GM12801 (cell line): ENCODE data around the gene DYNC1I1.

Experiments used
- TF ChIP-seq, protein P1 (sequence below): IDR thresholded peaks from one replicate; pipeline ENCODE4 v1.5.1; 2011; ENCODE audit warnings: control low read depth; ENCODE audit not compliant: insufficient read length; ENCODE audit errors: extremely low read depth

Gene DYNC1I1

GRCh38 chr7:95999481-95999880 lies 227.1 kb downstream of the DYNC1I1 start:
- TF ChIP-seq, protein P1, sequence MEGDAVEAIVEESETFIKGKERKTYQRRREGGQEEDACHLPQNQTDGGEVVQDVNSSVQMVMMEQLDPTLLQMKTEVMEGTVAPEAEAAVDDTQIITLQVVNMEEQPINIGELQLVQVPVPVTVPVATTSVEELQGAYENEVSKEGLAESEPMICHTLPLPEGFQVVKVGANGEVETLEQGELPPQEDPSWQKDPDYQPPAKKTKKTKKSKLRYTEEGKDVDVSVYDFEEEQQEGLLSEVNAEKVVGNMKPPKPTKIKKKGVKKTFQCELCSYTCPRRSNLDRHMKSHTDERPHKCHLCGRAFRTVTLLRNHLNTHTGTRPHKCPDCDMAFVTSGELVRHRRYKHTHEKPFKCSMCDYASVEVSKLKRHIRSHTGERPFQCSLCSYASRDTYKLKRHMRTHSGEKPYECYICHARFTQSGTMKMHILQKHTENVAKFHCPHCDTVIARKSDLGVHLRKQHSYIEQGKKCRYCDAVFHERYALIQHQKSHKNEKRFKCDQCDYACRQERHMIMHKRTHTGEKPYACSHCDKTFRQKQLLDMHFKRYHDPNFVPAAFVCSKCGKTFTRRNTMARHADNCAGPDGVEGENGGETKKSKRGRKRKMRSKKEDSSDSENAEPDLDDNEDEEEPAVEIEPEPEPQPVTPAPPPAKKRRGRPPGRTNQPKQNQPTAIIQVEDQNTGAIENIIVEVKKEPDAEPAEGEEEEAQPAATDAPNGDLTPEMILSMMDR, result no peak

DNA sequence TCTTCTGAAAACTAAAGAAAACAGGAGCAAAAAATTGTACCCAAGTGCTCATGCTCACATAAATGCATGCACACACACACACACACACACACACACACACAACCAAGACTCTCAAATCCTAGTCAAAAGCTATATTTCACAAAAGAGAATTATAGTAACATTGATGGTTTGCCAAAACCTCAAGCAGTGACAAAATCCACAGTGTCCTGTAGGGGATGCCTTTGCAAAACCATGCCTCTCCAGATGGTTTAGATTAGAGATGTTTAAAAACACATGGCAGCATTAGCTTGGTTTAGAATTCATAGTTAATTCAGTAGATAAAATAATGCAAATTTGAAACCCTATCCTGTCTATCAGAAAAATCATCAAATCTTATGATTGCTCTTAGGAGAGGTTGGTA lies 232.2 kb downstream of the DYNC1I1 start:
- TF ChIP-seq, protein P1, result no peak

- TF ChIP-seq, protein P1, result no peak
Measured at GRCh38 chr7:96005271-96005670, 232.9 kb downstream of the DYNC1I1 start.

DNA sequence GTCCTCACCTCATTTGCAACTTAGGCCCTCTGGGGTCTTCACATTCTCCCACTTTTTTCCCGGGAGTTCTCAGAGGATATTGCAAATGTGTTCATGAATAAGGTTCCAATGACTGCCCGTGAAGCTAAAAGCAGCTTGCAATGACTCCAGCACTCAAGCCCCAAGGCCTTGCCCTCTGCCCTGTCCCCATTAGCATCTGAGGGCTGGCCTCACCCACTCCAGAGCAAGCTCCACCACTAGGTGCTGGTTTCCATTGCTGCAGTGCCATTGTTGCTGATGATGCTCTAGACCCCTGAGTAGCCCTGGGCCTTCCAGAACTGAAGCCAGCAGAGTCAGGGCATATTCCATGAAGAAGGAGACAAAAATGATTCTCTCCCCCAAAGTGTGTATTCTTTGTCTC lies 236.8 kb downstream of the DYNC1I1 start:
- TF ChIP-seq, protein P1, result no peak

DNA sequence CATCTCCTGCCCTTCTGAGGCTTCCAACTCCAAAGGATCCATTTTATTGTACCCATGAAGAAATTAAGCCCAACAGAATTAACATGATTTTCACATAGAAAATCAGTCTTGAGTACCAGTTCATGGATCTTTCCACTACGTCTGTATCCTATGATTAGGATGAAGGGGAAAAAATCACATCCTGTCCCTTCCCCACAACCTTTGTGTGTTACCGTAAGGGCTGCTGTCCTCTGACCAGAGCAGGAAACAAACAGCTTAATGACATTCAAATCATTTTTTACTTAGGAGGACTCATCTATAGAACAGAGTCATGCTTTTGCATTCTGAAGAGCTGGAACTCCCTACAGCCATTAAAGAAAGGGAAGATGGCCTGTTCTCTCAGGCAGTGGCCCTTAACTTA lies 241.5 kb downstream of the DYNC1I1 start:
- TF ChIP-seq, protein P1, result no peak

- TF ChIP-seq, protein P1, result no peak
Measured at GRCh38 chr7:96014617-96015016, 242.3 kb downstream of the DYNC1I1 start.

GRCh38 chr7:96016056-96016586 lies 243.8 kb downstream of the DYNC1I1 start:
- TF ChIP-seq, protein P1, result no peak
